Measurements from ENCODE around the gene SEZ6. TPM values are rescaled to one million over a fixed set of nuclear protein-coding genes. Genes with fewer than 3 reads are reported as not detected.

The SEZ6 gene
- total RNA-seq, 4 donors from 2014 or later, result not detected

GRCh38 chr17:29050176-29050575 is 44.3 kb upstream of the SEZ6 start:
- intact Hi-C loops (cut with DNase I; ENCODE audit: low total_unique reads), result no loop called here
- no peak for DNase-seq
- no peak overlapping the region for H3K4me3 ChIP-seq
- no peaks in the 10 kb centered on the region for H3K9me3 ChIP-seq
- TF ChIP-seq POLR2A (IDR thresholded peaks at IDR 0.05), result no peak
- no peak for TF ChIP-seq CTCF (IDR thresholded peaks at IDR 0.05 in 4 of 5, conservative IDR thresholded peaks at IDR 0.05 in 1 of 5)
- no peaks in the 10 kb centered on the region for H3K36me3 ChIP-seq
- in situ Hi-C loops (cut with MboI; ENCODE audit: low sequenced_read_pairs in 4 of 4), result no loop called here
- H3K4me1 ChIP-seq, result no peaks in the 10 kb centered on the region
- H3K27ac ChIP-seq, result no peak overlapping the region
- ATAC-seq, result no peak
- H3K27me3 ChIP-seq, result peaks cover 0 to 4% (median 0%) of the 10 kb centered on the region in 3 donors

GRCh38 chr17:29049541-29050145 is 43.8 kb upstream of the SEZ6 start:
- ATAC-seq (no peak), DNase-seq (no peak)
- intact Hi-C loops (cut with DNase I; ENCODE audit: low total_unique reads), result no loop called here

GRCh38 chr17:29048440-29049368 is 42.9 kb upstream of the SEZ6 start:
- ATAC-seq (no peak), DNase-seq (no peak)
- no peak overlapping the region for H3K4me3 ChIP-seq
- intact Hi-C loops (cut with DNase I; ENCODE audit: low total_unique reads), result no loop called here
- H3K27me3 ChIP-seq, result peaks cover 0 to 4% (median 0%) of the 10 kb centered on the region in 3 donors
- no peak for TF ChIP-seq POLR2A (IDR thresholded peaks at IDR 0.05)
- TF ChIP-seq CTCF (IDR thresholded peaks at IDR 0.05 in 4 of 5, conservative IDR thresholded peaks at IDR 0.05 in 1 of 5), result no peak
- no peak overlapping the region for H3K27ac ChIP-seq
- no peaks in the 10 kb centered on the region for H3K4me1 ChIP-seq
- no peaks in the 10 kb centered on the region for H3K9me3 ChIP-seq
- in situ Hi-C loops (cut with MboI; ENCODE audit: low sequenced_read_pairs in 4 of 4), result no loop called here
- H3K36me3 ChIP-seq, result no peaks in the 10 kb centered on the region

More at GRCh38 chr17:29049541-29050145, 43.8 kb upstream of the SEZ6 start:
- H3K27ac ChIP-seq, result no peak overlapping the region
- no peaks in the 10 kb centered on the region for H3K4me1 ChIP-seq
- H3K9me3 ChIP-seq, result no peaks in the 10 kb centered on the region
- TF ChIP-seq POLR2A (IDR thresholded peaks at IDR 0.05) (no peak), CTCF (IDR thresholded peaks at IDR 0.05 in 4 of 5, conservative IDR thresholded peaks at IDR 0.05 in 1 of 5) (no peak)
- H3K27me3 ChIP-seq, result peaks cover 0 to 4% (median 0%) of the 10 kb centered on the region in 3 donors
- in situ Hi-C loops (cut with MboI; ENCODE audit: low sequenced_read_pairs in 4 of 4), result no loop called here
- no peak overlapping the region for H3K4me3 ChIP-seq
- H3K36me3 ChIP-seq, result no peaks in the 10 kb centered on the region

GRCh38 chr17:29046473-29046839 is 40.6 kb upstream of the SEZ6 start:
- H3K27ac ChIP-seq, result no peak overlapping the region
- H3K4me3 ChIP-seq, result no peak overlapping the region
- H3K9me3 ChIP-seq, result no peaks in the 10 kb centered on the region
- no peaks in the 10 kb centered on the region for H3K36me3 ChIP-seq
- peaks cover 0 to 4% of the 10 kb centered on the region in 2 donors for H3K4me1 ChIP-seq
- DNase-seq (no peak), ATAC-seq (no peak)
- H3K27me3 ChIP-seq, result peaks cover 0 to 4% (median 0%) of the 10 kb centered on the region in 3 donors
- no peak for TF ChIP-seq CTCF (IDR thresholded peaks at IDR 0.05 in 4 of 5, conservative IDR thresholded peaks at IDR 0.05 in 1 of 5)
- in situ Hi-C loops (cut with MboI; ENCODE audit: low sequenced_read_pairs in 4 of 4), result no loop called here
- intact Hi-C loops (cut with DNase I; ENCODE audit: low total_unique reads), result no loop called here

All from gastrocnemius medialis (tissue), 4 donors.